ENCODE measurements around the gene KIAA1671.
"Not testable (repeated sequence)": the region's sequence is repeated elsewhere in the genome, so short reads cannot be mapped to it uniquely, and the experiment has no call there.

Gene KIAA1671

DNA sequence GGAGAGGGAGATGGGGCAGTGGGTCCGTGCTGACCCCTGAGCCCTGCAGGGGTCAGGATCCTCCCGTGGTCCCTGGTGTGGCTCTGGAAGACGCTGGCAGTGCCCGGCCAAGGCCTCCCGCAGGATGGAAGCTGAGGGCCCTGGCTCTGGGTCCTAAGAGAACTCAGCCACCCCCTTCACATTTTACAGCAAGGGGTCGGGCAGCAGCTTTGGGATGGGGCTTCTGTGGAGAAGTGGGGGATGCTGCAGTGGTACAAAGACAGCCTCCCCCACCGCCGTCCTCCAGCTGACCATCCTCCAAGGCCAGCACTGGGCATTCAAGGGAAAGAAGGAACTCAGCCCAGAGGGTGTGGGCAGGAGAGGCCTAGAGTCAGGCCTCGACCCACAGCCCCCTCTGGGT lies 225.4 kb downstream of the KIAA1671 start:
- H4K20me1 ChIP-seq (ENCODE audit: insufficient read depth, low read length, poor library complexity, severe bottlenecking), result no peaks in the 10 kb centered on the region
- no peaks in the 10 kb centered on the region for H3K79me2 ChIP-seq (ENCODE audit: insufficient read depth, low read length)
- H3K36me3 ChIP-seq (ENCODE audit: insufficient read depth, low read length), result no peaks in the 10 kb centered on the region
- no peaks in the 10 kb centered on the region for H3K4me1 ChIP-seq (ENCODE audit: insufficient read depth, low read length, poor library complexity, severe bottlenecking)
- H3K27me3 ChIP-seq (ENCODE audit: insufficient read depth, low read length, poor library complexity, severe bottlenecking), result no peaks in the 10 kb centered on the region
- H3K9me3 ChIP-seq (ENCODE audit: insufficient read depth, low read depth, low read length), result no peaks in the 10 kb centered on the region
- no peak overlapping the region for H3K9ac ChIP-seq (ENCODE audit: low read depth, low read length, poor library complexity, severe bottlenecking)
- TF ChIP-seq EZH2phosphoT487 (IDR thresholded peaks at IDR 0.05; ENCODE audit: borderline replicate concordance) (no peak), CTCF (conservative IDR thresholded peaks at IDR 0.05; ENCODE audit: low read length) (no peak)
- H3F3A ChIP-seq (ENCODE audit: low read depth), result no peaks in the 10 kb centered on the region
- no peak overlapping the region for H3K4me3 ChIP-seq (ENCODE audit: low read length, poor library complexity, severe bottlenecking)
- H2AFZ ChIP-seq (ENCODE audit: low read length), result no peak overlapping the region
- no peak overlapping the region for H3K4me2 ChIP-seq (ENCODE audit: low read depth, low read length, poor library complexity, severe bottlenecking)
- no peaks in the 10 kb centered on the region for H3K9me2 ChIP-seq (replicated peaks; ENCODE audit: low read depth, low read length)

DNA sequence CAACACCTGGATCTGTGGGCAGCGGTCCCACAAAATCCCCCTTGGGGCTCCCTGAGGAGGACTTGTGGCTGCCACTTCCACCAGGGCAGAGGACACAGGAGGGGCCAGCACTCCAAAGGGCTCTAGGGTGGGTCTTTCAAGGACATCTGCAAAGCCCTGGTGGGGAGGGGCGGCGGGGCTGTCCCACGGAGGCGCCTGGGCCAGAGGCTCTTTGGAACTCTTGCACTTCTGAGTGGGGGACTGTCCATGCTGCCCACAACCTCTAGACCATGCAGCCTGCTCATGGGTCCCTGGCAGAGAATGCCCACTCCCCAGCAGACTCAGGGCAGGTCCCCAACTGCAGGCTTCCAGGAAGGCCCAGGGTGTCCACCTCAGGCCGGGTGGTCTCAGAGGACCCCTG lies 225.8 kb downstream of the KIAA1671 start:
- not testable (repeated sequence) for H3K4me3 ChIP-seq (ENCODE audit: low read length, poor library complexity, severe bottlenecking); H3F3A ChIP-seq (ENCODE audit: low read depth); H3K9me2 ChIP-seq (replicated peaks; ENCODE audit: low read depth, low read length); H2AFZ ChIP-seq (ENCODE audit: low read length); H3K79me2 ChIP-seq (ENCODE audit: insufficient read depth, low read length); H3K36me3 ChIP-seq (ENCODE audit: insufficient read depth, low read length); H3K4me2 ChIP-seq (ENCODE audit: low read depth, low read length, poor library complexity, severe bottlenecking); H3K9ac ChIP-seq (ENCODE audit: low read depth, low read length, poor library complexity, severe bottlenecking); H3K9me3 ChIP-seq (ENCODE audit: insufficient read depth, low read depth, low read length); H4K20me1 ChIP-seq (ENCODE audit: insufficient read depth, low read length, poor library complexity, severe bottlenecking); H3K4me1 ChIP-seq (ENCODE audit: insufficient read depth, low read length, poor library complexity, severe bottlenecking); H3K27me3 ChIP-seq (ENCODE audit: insufficient read depth, low read length, poor library complexity, severe bottlenecking)

GRCh38 chr22:25178869-25179631 lies 226.5 kb downstream of the KIAA1671 start:
- not testable (repeated sequence) for H3K9me2 ChIP-seq (replicated peaks; ENCODE audit: low read depth, low read length); H3K4me2 ChIP-seq (ENCODE audit: low read depth, low read length, poor library complexity, severe bottlenecking); H4K20me1 ChIP-seq (ENCODE audit: insufficient read depth, low read length, poor library complexity, severe bottlenecking); H3F3A ChIP-seq (ENCODE audit: low read depth); H3K9ac ChIP-seq (ENCODE audit: low read depth, low read length, poor library complexity, severe bottlenecking); H3K4me3 ChIP-seq (ENCODE audit: low read length, poor library complexity, severe bottlenecking); H3K36me3 ChIP-seq (ENCODE audit: insufficient read depth, low read length); H2AFZ ChIP-seq (ENCODE audit: low read length); H3K4me1 ChIP-seq (ENCODE audit: insufficient read depth, low read length, poor library complexity, severe bottlenecking); H3K79me2 ChIP-seq (ENCODE audit: insufficient read depth, low read length); H3K27me3 ChIP-seq (ENCODE audit: insufficient read depth, low read length, poor library complexity, severe bottlenecking); H3K9me3 ChIP-seq (ENCODE audit: insufficient read depth, low read depth, low read length)

- no peaks in the 10 kb centered on the region for H3K36me3 ChIP-seq (ENCODE audit: insufficient read depth, low read length)
- no peaks in the 10 kb centered on the region for H3K9me3 ChIP-seq (ENCODE audit: insufficient read depth, low read depth, low read length)
- H3F3A ChIP-seq (ENCODE audit: low read depth), result no peaks in the 10 kb centered on the region
- H3K27me3 ChIP-seq (ENCODE audit: insufficient read depth, low read length, poor library complexity, severe bottlenecking), result no peaks in the 10 kb centered on the region
- no peak overlapping the region for H2AFZ ChIP-seq (ENCODE audit: low read length)
- no peak overlapping the region for H3K9ac ChIP-seq (ENCODE audit: low read depth, low read length, poor library complexity, severe bottlenecking)
- H3K4me2 ChIP-seq (ENCODE audit: low read depth, low read length, poor library complexity, severe bottlenecking), result no peak overlapping the region
- TF ChIP-seq CTCF (conservative IDR thresholded peaks at IDR 0.05; ENCODE audit: low read length) (no peak), EZH2phosphoT487 (IDR thresholded peaks at IDR 0.05; ENCODE audit: borderline replicate concordance) (no peak)
- no peak overlapping the region for H3K4me3 ChIP-seq (ENCODE audit: low read length, poor library complexity, severe bottlenecking)
- H3K9me2 ChIP-seq (replicated peaks; ENCODE audit: low read depth, low read length), result no peaks in the 10 kb centered on the region
- no peaks in the 10 kb centered on the region for H4K20me1 ChIP-seq (ENCODE audit: insufficient read depth, low read length, poor library complexity, severe bottlenecking)
- no peaks in the 10 kb centered on the region for H3K4me1 ChIP-seq (ENCODE audit: insufficient read depth, low read length, poor library complexity, severe bottlenecking)
- H3K79me2 ChIP-seq (ENCODE audit: insufficient read depth, low read length), result no peaks in the 10 kb centered on the region
Observed at GRCh38 chr22:25182131-25183110, 229.9 kb downstream of the KIAA1671 start.

Data from Loucy (cell line).